ENCODE results near the gene ILF3. TPM values are rescaled to one million over a fixed set of nuclear protein-coding genes. Genes with fewer than 3 reads are reported as not detected.

Gene ILF3
- total RNA-seq, 1 experiment from 2014 or later: 267 TPM

- Mint-ChIP-seq H3K36me3 (ENCODE audit: insufficient read depth, unreplicated experiment) (peaks cover 64% of the 10 kb centered on the region), H3K9me3 (ENCODE audit: low read depth, unreplicated experiment) (no peaks in the 10 kb centered on the region), H3K27ac (ENCODE audit: unreplicated experiment) (no peak overlapping the region), H3K4me3 (ENCODE audit: low read depth, unreplicated experiment) (no peak overlapping the region), H3K27me3 (ENCODE audit: unreplicated experiment) (no peaks in the 10 kb centered on the region), H3K4me1 (ENCODE audit: low read depth, unreplicated experiment) (no peaks in the 10 kb centered on the region)
- CTCF ChIA-PET: interaction anchor here (0.6 kb wide), 1 partner anchor 211 kb away, joined by 5 read pairs; no protein-coding TSS in a partner anchor
- BruUV-seq (replicated peaks): no TSS peak
- TF ChIP-seq CTCF (IDR thresholded peaks at IDR 0.05; ENCODE audit: unreplicated experiment): no peak
- intact Hi-C loops (cut with micrococcal nuclease; ENCODE audit: unreplicated experiment): no loop called here
- DNase-seq: no peak
Measured at GRCh38 chr19:10683064-10683426, 28.9 kb downstream of the ILF3 start.

- H3K9me3 Mint-ChIP-seq (ENCODE audit: low read depth, unreplicated experiment): no peaks in the 10 kb centered on the region
- CTCF ChIA-PET: no interaction called here
- H3K27me3 Mint-ChIP-seq (ENCODE audit: unreplicated experiment): no peaks in the 10 kb centered on the region
- no peaks in the 10 kb centered on the region for H3K4me1 Mint-ChIP-seq (ENCODE audit: low read depth, unreplicated experiment)
- H3K4me3 Mint-ChIP-seq (ENCODE audit: low read depth, unreplicated experiment): no peak overlapping the region
- TF ChIP-seq CTCF (IDR thresholded peaks at IDR 0.05; ENCODE audit: unreplicated experiment): no peak
- no peak overlapping the region for H3K27ac Mint-ChIP-seq (ENCODE audit: unreplicated experiment)
- H3K36me3 Mint-ChIP-seq (ENCODE audit: insufficient read depth, unreplicated experiment): peaks cover 65% of the 10 kb centered on the region
- BruUV-seq (replicated peaks): no TSS peak
- DNase-seq: no peak
- intact Hi-C loops (cut with micrococcal nuclease; ENCODE audit: unreplicated experiment): no loop called here
Measured at GRCh38 chr19:10683582-10683981, 29.4 kb downstream of the ILF3 start.

- Mint-ChIP-seq H3K9me3 (ENCODE audit: low read depth, unreplicated experiment) (no peaks in the 10 kb centered on the region), H3K27ac (ENCODE audit: unreplicated experiment) (no peak overlapping the region), H3K4me3 (ENCODE audit: low read depth, unreplicated experiment) (no peak overlapping the region), H3K4me1 (ENCODE audit: low read depth, unreplicated experiment) (no peaks in the 10 kb centered on the region), H3K36me3 (ENCODE audit: insufficient read depth, unreplicated experiment) (peaks cover 70% of the 10 kb centered on the region), H3K27me3 (ENCODE audit: unreplicated experiment) (no peaks in the 10 kb centered on the region)
- DNase-seq: no peak
- TSS peak; percentile 35 for BruUV-seq (replicated peaks)
- no peak for TF ChIP-seq CTCF (IDR thresholded peaks at IDR 0.05; ENCODE audit: unreplicated experiment)
- intact Hi-C loops (cut with micrococcal nuclease; ENCODE audit: unreplicated experiment): no loop called here
- CTCF ChIA-PET: no interaction called here
Measured at GRCh38 chr19:10685210-10685609, 31.1 kb downstream of the ILF3 start.

GRCh38 chr19:10686193-10686592, 32.0 kb downstream of the ILF3 start:
- Mint-ChIP-seq H3K36me3 (ENCODE audit: insufficient read depth, unreplicated experiment) (peaks cover 68% of the 10 kb centered on the region), H3K27me3 (ENCODE audit: unreplicated experiment) (no peaks in the 10 kb centered on the region), H3K4me3 (ENCODE audit: low read depth, unreplicated experiment) (no peak overlapping the region), H3K9me3 (ENCODE audit: low read depth, unreplicated experiment) (no peaks in the 10 kb centered on the region), H3K27ac (ENCODE audit: unreplicated experiment) (no peak overlapping the region), H3K4me1 (ENCODE audit: low read depth, unreplicated experiment) (no peaks in the 10 kb centered on the region)
- intact Hi-C loops (cut with micrococcal nuclease; ENCODE audit: unreplicated experiment): no loop called here
- BruUV-seq (replicated peaks): no TSS peak
- TF ChIP-seq CTCF (IDR thresholded peaks at IDR 0.05; ENCODE audit: unreplicated experiment): no peak
- CTCF ChIA-PET: no interaction called here
- DNase-seq: no peak

Data from Calu3 (cell line).